SHP77 treated with DMSO at 0.1 percent for 48 hours (cell line): Measurements from ENCODE around the gene PLXDC2.
"Not testable (repeated sequence)": the region's sequence is repeated elsewhere in the genome, so short reads cannot be mapped to it uniquely, and the experiment has no call there.

Experiments used
- DNase-seq: peaks from one replicate; lab custom pipeline; 2025; lab: John Stamatoyannopoulos, UW

PLXDC2 gene

DNA sequence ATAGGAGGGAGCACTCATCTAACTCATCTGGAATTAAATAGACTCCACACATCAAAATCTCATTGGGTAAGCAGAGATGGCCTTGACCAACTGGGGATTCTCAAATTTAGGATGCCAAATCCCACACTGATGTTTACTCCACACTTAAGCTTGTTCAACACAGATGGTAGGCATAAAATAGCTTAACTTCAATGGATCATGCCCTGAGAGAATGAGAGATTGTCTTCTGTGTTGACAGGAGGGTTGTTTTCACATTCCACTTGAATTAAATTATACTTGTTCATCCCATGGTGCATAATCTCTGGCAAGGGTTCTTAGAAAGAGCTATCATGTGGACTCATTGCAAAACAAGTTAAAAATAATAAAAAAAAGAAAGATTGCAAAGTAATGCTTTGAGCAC is 391.4 kb downstream of the PLXDC2 start:
- DNase-seq = no peak

DNA sequence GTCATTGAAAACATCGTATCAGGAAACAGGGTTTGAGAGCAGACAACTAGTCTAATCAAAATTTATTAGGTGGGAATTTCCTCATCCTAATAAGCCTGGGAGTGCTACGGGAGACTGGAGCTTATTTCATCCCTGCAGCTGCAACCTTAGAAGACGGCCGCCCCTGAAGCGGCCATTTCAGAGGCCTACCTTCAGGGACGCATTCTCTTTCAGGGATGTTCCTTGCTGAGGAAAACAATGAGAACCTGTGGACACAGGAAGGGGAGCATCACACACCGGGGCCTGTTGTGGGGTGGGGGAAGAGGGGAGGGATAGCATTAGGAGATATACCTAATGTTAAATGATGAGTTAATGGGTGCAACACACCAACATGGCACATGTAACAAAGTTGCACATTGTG is 392.9 kb downstream of the PLXDC2 start:
- DNase-seq = not testable (repeated sequence)

DNA sequence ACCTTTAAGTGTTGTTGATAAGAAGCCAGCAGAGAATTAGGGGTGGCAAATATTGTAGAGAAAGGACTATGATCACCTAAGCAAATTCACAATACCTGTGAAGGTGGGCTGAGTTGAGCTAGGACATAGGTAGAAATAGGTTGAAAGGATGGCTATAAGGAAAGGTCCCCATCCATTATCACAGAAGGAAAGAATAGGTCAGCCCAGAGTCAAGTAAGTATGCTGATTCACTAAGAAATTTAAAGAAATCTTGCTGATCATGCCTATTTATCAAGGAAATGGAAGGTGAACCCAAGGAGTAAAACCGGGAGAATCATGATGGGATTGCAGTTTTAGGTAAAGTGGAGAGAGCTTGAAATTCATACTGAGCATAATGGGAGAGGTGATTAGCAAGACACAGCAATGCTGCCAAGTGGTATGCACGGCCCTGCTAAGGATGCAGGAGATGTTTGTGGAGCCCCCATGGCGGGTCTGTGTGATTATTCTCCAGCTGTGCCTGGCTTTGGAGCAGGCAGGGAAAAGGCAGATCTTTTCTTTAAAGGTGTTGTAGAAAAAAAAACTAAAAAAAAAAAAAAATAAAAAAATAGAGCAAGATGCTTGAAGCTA is 399.4 kb downstream of the PLXDC2 start:
- no peak for DNase-seq

DNA sequence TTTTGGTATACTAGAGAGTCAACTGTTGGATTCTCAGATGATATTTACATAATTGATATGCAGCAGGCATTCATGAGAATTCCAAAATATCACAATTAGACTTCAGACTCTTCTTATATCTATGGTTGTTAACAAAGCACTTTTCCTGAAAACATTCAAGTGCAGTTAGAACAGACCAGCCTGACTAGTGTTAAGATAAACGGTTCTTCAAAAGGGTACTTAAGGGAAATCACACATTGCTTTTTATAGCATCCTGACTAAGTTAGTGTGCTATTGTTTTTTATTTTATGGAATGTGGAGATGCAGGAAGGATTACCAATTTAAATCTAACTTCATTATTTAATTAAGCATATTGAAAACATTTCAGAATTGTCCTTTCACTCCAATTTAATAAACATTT is 405.1 kb downstream of the PLXDC2 start:
- DNase-seq = no peak

DNA sequence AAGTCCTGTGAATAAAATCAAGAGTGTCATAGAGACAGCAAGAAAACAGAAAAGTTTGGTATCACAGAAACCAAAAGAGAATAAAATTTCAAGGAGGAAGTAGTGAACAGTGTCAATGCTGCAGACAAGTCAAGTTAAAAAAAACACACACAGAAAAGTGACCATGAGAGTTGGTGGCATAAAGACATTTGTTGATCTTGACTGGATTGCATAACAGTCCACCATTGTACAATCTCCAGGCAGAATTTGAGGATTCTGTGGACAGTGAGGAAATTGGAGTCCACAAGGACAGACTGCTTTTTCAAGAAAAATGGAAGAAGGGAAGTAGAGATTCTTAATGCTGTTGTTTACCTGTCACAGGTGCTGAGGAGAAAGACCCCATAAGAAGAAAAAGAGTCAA is 412.5 kb downstream of the PLXDC2 start:
- DNase-seq = no peak

DNA sequence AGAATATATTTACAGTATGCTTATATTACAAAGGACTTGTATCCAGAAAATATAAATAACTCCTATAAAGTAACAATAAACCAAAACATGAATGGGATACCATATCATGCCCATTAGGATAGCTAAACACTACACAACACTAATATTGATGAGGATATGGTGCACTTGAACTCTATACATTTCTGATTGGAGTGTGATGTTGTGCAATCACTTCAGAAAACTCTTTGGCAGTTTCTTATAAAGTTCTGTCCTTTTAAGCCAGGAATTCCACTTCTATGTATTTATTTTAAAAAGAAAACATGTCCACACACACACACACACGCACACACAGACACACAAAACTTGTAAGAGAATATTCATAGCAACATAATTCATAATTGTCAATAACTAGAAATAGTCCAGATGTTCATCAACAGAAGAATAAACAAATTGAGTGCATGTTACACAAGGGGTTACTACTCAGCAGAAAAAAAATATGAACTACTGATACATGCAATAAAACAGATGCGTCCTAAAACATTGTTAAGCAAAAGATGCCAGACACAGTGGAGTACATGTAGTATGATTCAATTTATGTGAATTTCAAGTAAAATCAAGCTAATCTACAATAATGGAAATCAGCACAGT is 416.0 kb downstream of the PLXDC2 start:
- DNase-seq = no peak

DNA sequence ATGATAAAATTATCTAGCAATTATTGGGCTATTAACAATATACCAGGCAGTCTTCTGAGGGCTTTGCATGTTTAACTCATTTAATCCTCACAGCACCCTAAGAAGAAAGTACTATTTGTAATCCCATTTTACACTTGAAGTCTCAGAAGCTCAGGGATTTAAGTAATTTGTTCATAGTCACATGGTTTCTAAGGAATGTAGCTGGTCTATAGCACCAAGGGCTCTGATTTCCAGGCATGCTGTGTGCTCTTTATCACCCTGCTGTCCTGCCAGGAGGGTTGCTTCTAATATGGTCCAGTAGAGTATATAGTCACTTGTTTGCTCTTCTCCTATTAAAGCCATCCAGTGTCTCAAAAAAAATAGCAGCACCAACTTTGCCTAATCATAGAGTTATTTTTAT is 417.2 kb downstream of the PLXDC2 start:
- DNase-seq = no peak

DNA sequence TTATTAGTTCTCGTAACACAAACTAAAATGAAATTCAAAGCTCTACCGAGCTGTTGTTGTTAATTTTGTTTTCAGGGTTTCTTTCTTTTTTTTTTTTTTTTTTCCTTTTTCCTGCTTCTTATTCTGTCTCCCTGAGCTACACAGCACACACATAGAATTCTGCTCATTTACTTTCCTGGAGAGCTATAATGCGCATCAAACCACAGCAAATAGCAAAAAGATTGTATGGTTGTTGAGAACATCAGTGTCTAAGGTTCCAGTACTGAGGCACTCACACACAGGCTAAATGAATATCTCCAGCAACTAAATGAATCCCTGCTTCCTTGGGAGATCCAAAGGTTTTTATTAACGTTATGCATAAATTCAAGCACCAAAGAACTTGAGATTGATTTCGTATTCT is 418.3 kb downstream of the PLXDC2 start:
- no peak for DNase-seq

DNA sequence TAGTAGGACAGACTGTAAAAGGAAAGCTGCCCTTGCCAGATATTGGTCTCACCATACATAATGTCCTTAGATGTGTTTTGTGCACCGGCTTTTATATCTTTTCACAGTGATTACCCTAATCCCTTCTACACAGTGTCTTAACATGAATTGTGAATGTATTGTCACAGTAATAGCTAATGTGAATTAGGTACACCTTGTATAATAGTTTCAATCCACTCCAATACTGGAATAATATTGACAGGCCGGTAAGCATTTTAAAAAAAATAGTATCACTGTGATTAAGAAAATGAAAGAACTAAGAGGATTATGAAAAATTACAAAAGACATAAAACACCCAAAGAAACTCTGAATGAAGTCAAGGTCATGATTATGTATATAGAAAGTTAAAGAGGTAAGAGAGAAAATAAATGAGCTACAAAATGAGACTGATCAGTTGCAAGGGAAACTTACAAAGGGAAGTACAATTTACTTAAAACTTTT is 420.9 kb downstream of the PLXDC2 start:
- no peak for DNase-seq

DNA sequence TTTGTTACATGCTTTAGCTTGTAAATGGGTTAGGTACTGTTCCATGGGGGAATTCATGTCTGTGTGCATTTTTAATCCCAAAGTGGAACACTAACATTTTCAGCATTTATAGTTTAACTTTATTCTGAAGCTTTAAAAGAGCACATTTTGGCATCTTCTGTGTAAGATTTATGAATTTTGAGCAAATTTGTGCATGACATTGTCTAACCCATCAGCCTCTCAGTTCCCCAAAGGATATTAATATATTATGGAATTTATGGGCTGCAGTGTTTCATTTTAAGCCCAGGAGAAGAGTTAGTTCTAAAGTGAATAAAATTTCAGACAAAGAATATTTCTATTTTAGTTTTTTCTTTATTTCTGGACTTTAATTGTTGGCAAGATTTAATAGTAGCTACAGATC is 421.4 kb downstream of the PLXDC2 start:
- no peak for DNase-seq

DNA sequence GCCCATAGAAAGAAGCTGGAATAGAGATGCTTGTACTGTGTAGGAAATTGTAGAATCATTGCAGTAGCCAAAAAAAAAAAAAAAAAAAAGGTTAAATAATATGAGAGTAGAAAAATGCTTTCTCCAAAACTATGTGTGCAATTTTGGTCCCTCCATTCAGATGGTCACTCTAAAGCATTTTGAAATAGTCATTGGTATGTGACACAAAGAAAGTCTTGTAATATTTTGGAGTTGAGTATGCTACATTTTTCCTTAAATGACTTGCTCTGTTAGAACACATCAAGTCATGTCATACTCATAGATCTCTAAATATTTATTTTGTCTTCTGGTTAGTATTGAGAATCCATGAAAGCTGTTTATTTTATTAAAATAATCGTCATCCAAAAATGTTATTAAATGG is 424.4 kb downstream of the PLXDC2 start:
- DNase-seq = no peak

DNA sequence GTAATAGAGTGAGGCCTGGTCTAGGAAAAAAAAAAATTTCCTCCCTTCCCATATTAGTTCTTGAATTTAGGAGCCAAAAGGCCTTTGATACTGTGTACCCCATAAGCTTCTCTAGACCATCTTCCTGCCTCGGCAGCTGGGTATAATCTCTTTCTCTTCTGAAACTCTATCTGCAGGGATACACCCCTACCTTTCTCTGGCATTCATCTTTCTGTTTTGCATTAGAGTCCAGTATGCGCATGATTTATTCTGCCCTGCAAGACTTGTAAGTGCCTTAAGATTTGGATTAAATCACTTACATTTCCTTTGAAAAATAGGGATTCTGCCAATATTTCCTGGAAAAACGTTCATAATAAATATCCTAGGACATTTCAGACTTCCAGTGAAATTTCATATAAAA is 431.2 kb downstream of the PLXDC2 start:
- no peak for DNase-seq

DNA sequence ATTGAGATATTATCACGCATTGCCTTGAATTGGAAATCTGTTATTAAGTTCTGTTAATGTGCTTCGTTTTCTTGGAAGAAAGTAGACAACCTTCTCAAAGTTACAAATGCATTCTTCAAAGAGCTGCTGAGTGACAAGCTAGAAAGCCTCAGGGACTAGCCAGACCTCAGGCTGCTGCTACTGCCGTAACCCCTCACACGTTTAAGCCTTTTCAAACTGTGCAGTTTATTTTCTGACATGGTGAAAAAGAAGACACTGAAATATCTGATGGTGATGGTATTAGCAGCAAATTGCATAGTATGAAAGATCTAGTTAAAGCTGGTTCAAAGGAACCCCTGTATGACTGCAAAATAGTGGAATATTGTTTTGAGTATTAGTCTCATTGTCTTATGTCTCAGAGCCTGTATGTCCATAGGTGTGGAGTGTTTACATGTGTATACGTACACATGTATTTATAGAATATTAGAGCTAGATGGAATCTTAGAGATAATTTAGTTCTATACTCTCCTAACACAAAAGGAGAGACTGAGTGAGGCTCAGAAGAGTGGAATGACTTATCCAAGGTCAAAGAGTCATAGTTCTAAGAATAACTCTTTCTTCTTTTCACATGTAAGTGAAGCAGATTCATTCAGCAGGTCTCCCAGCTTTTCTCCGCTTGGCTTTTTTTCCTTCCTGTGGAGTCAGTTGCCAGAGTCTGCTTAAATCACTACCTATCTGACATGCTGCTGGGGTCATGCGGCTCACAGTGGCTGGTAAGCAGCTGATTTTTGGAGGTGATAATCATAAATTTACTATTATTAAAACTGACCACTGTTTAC is 431.9 kb downstream of the PLXDC2 start:
- no peak for DNase-seq

DNA sequence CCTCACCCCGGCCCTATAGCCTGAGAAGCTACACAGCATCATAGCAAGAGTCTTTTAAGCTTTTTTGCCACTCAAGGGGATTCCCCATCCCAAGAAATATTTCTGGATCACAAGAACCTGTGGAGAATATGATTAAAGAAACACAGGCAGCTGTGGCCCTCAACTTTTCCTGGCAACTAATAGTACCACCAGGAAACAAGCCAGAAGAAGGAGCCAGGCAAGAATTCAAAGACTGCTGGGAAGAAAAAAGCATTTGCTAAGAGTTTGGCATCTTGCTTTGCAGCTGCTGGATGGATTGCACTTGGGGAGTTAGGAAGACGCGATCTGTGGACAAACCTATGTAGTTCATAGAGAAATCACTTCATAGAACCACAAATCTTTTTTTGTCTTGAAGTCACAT is 437.8 kb downstream of the PLXDC2 start:
- DNase-seq = no peak

DNA sequence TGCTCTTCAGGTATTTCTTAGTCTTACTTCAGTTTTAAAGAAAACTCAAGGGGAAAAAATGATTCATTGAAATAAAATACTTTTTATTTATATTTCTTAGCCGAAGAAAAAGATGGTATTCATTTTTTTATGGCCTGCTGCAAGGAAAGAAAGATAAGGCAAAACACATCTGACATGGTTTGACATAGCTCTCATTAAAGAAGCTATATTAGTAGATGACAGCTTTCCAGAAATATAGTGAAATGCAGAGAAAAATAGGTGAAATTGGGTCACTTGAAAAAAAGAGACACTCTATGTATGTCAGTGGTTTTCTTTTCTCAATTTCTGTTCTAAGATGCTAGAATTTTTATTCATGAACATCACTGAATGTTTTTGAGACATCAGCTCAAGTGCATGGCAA is 438.3 kb downstream of the PLXDC2 start:
- no peak for DNase-seq

DNA sequence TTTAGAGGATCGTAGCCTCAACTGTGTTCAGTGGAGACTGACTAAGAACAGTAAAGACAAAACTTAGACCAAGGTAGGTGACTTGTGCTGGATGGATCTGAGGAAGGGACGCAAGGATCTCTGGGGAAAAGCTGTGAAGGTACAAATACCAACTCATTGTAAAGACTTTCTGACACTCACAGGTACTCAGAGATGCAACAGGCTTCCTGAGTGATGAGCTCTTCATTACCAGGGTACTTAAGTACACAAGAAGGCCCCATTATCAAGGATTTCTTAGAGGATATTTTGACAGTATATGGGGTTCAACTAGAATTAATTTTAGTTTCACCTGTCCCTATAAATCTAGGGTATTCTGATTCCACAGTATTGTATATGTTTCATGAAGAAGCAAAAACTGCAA is 440.7 kb downstream of the PLXDC2 start:
- no peak for DNase-seq

DNA sequence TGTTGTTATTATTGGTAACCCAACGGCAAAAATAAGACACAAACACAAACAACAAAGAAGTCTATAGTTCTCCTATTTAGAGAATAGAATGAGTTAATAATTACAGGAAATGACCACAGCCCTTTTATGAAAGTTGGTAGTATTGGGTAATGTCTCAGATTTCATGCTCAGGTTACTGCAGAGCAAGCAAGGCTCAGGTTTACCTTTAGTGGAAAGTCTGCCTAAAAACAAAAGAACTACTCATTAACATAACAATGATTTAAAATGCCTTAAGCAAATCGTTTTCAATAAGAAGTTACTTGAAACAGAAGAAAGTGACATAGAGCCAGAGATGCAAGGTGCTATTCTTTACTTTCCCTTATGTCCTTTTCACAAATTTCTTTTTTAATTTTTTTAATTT is 441.2 kb downstream of the PLXDC2 start:
- DNase-seq = no peak

DNA sequence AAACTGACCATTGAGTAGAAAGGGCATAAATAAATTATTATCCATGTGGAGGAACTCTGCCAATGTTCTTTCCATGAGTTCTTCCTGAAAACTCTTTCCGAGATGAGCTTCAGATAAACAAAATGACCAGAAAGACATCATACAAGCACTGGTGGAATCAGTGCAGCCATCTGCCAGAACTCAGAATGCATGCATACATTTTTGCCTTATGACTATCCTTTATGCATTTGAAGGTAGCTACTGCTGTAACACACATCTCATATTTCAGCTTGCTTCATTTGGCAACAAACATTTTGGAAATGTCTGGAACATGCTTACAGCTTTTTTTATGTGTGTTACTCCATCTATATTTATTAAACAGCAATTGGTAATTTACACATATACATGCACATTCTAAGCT is 448.9 kb downstream of the PLXDC2 start:
- DNase-seq = no peak

DNA sequence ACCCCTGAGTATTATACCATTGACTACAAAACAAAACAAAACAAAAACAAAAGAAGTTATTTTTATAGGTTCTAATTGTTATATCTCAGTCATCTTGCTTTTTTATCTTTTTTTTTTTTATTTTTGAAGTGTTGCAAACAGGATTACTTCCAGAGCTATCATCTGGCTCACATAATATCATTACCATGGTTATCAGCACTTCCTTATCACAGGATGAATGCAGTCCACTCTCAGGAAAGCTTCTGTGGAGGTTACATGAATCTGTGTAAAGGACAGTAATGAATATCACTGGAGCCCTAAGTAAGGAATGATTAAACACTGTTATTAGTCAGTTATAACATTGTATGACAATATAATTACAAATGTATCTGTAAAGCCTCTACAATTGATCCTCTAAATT is 451.5 kb downstream of the PLXDC2 start:
- DNase-seq = no peak

DNA sequence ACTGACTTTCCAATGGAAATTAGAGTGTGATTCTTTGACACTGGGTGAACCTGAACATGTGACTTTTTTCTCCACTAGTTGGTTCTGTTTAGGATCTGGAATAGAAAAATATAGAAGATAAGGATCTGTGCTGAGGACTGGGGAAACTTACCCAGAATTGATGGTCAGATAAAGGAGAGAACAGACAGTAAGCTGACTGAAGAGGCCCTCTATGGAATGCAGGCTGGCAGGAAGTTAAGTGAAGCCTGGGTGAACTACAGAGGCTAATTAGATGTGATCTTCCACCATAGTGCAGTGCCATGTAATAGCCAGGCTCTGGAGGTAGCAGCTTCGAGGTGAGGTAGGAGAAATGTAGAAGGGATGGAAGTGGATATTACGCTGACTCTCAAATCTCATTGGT is 455.3 kb downstream of the PLXDC2 start:
- no peak for DNase-seq

DNA sequence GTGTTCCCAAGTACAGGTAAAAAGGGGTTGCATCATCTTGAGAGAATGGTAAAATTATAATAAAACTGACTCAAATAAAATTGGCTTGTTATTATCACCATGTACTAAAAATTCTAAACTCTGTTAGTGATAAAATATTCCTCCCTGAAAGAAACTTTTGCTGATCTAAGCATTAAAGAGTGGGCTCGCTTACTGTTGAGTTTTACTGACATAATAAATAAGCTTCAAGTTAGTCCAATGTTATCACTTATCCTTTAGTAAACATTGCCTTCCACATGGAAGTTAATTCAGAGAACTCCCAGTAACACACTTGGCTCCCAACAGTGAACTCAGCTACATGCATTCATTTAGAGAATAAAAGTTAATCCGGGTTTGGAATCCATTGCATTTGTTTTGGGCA is 456.4 kb downstream of the PLXDC2 start:
- no peak for DNase-seq

DNA sequence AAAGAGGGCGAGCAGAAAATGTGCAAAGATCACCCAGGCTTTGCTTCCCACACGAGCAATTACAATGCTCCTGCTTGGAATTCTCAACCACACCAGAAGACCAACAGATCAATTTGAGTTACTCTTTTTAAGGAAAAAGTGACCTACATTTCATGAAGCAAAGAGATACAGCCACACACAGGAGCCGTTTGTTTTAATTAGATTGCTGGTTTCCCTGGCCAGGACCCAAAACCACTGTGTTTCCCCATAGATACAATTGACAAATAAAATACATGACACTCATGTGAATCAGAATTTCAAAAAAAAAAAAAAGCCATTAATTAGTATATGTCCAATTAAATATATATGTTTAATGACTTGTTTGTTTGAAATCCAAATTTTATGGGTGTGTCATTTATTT is 458.3 kb downstream of the PLXDC2 start:
- DNase-seq = no peak
